HG03565 (cell line): ENCODE measurements around the gene POU2F3.
A peak's percentile ranks its signal among the peaks of the same experiment; 100 is the strongest.

ENCODE experiments used
- ATAC-seq: cut with Tn5 transposase; IDR thresholded peaks from one replicate; pipeline ENCODE4 v1.9.1; 2021; ENCODE audit warnings: mild to moderate bottlenecking, moderate library complexity; ENCODE audit not compliant: unreplicated experiment

Gene POU2F3

GRCh38 chr11:120226242-120226641 lies 13.7 kb upstream of the POU2F3 start:
- no peak for ATAC-seq

DNA sequence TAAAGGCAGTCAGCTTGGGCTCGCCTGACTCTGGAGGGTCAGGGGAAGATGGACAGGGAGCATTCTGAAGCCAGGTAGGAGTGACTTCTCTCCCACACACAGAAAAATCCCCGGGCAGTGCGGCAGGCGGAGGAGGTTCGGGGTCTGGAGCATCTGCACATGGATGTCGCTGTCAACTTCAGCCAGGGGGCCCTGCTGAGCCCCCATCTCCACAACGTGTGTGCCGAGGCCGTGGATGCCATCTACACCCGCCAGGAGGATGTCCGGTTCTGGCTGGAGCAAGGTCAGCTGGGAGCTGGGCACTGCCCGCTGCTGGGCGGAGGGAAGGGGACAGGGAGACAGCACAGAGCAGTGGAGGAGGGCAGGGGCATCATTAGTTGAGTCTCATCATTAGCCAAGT lies 13.2 kb upstream of the POU2F3 start:
- no peak for ATAC-seq

DNA sequence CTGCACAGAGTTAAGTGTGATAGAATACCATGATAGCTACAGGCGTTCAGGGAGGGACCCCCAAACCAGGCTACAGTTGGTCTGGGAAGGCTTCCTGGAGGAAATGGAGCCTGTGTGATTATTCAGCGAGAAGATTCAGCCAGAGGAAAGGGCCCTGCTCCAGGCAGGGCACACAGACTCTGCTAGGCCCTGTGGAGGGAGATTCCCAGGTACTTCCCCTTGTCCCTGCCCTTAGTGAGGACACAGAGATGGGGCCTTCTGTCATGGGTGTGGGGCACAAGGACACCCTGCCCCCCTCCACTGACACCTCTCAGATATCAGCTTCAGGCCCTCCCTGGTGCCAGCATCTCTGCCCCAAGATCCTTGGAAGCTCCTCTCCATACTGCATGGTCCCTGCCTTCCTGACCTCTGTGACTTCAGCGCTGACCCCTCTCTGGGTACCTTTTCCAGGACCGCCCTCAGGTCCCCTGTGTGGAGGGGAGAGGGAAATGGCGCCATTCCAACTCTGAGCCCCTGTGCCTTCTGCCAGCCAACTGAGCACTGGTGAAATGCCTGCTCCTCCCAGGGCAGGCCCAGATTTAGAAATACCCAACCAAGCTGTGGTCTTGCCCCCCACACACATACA lies 12.6 kb upstream of the POU2F3 start:
- no peak for ATAC-seq

- ATAC-seq = no peak
Observed at GRCh38 chr11:120228794-120229384, 11.1 kb upstream of the POU2F3 start.

DNA sequence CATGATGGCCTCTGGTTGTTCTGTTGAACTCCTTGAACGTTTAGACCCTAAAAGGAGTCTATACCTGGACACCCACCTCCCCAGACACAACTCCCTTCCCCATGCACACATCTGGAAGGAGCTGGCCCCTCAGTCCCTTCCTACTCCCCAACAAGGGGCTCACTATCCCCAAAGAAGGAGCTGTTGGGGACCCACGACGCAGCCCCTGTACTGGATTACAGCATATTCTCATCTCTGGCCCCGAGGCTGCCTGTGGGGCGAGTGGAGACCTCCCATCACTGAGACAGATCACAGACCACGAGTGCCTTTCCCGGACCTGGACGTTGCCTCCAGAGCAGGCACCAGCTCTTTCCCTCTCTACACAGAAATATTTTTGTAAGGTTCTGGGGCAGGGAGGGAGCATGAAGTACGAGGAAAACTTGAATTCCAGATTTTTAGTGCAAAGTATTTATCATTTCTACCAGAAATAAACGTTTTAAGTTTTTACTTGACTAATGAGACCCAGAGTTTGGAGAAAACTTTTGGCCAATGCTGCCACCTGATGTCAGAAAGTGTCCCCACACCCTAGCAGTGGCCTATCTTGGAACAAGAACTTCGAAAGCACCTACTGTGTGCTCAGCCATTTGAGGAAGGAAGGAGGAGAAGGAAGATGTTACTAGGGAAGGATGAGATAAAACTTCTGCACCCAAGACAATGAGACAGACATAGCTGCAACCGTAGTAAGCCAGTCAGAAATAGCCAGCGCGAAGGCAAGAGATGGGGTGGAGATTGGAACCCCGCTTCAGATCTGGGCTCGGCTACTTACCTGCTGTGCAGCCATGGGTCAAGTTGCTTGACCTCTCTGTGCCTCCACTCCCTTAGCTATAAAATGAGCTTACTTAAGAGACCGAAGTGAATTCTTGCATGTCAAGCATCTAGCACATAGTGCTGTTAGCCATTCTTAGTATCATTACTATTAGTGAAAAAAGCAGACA lies 10.2 kb upstream of the POU2F3 start:
- no peak for ATAC-seq

GRCh38 chr11:120230433-120231071 lies 9.4 kb upstream of the POU2F3 start:
- ATAC-seq = no peak

GRCh38 chr11:120231963-120232362 lies 8.0 kb upstream of the POU2F3 start:
- ATAC-seq = no peak

GRCh38 chr11:120233207-120233803 lies 6.6 kb upstream of the POU2F3 start:
- ATAC-seq = no peak

- no peak for ATAC-seq
Observed at GRCh38 chr11:120235024-120235628, 4.8 kb upstream of the POU2F3 start.

DNA sequence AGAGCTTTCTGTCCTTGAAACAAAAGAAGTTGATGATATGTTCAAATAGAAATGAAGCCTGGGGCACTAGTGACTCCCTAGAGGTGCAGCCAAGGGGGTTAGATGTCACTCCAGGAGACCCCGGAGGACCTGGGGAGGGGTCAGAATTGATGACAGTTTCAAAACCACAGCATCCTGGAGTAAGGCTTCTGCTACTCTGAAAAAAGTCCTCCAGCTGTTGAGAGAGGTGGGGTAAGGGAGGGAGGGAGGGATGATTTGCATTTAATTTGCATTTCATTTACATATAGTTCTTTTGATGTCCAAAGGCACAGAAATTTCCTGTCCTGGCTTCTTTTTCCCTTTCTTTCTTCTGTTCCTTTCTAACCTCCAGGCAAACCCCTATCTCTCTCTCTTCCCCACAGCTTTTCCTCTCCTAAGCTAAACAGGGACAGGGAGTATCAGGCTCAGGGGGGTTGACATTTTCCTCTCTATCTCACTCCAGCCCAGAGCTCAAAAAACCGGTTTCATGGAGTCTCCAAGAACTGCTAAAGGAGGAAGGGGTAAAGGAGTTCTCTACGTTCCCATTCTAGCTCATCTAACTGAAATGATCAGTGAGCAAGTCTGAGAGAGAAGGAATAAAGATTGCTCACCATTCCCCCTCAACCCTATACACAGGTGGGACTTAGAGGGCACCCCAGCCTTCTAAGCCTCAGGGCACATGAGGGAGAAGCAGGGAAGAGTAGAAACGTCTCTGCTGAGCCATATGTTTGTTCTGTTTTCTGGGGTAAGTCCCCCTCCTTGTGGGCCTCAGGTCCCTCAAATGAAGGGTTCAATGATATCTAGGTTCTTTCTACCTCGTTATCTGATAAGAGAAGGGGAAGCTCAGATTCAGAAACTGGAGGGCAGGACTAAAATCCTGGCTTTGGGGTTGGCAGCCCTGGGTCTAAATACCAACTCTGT lies 3.5 kb upstream of the POU2F3 start:
- no peak for ATAC-seq

DNA sequence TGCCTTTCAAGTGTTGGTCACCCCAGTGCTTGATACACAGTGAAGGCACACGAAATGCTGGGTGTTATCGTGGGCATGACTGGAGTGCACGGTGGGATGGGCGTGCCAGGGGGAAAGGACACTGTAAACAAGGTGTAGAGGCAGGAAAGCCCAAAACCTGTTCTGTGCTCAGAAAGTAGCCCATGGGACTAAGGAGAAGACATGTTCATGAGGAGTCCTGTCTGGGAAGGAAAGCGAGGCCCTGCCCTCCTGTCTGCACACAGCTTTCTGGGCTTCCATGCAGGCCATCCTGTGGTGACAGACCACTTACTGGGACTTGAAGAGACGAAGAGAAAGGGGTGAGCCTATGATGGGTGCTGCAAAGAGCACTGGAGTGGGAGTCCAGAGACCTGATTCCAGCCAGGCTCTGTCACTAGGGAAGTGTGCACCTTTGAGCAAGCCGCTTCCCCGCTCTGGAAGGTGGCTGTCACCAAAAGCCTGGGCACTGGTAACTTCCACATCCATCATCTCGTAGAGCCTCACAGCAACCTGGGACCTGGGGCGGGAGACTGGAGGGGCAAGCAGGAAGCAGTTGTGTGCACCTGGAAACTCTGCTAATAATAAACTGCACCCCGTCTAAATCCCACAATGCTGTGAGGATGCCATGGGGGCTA lies 846 bp upstream of the POU2F3 start:
- no peak for ATAC-seq

- no peak for ATAC-seq
Observed at GRCh38 chr11:120240866-120241265, 926 bp downstream of the POU2F3 start.

GRCh38 chr11:120241277-120241676 lies 1.3 kb downstream of the POU2F3 start:
- no peak for ATAC-seq

DNA sequence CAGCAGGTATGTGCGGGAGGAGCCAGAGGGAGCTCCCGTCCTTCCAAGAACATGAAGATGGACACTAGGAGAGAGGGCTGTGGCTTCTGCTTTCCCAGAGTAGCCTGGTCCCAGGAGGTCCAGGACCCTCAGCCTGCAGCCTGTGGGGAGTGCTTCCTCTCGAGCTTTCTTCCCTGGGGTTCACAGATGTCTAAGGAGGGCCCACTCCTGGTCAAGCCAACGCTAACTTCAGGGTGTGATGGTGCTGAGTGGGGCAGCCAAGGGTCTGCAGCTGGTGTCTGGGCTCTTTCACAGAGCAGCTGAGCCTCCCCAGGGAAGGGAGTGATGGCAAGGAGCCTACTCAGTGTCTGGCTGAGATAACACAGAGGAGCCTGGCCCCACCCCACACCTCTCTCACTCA lies 3.3 kb downstream of the POU2F3 start:
- ATAC-seq = no peak

DNA sequence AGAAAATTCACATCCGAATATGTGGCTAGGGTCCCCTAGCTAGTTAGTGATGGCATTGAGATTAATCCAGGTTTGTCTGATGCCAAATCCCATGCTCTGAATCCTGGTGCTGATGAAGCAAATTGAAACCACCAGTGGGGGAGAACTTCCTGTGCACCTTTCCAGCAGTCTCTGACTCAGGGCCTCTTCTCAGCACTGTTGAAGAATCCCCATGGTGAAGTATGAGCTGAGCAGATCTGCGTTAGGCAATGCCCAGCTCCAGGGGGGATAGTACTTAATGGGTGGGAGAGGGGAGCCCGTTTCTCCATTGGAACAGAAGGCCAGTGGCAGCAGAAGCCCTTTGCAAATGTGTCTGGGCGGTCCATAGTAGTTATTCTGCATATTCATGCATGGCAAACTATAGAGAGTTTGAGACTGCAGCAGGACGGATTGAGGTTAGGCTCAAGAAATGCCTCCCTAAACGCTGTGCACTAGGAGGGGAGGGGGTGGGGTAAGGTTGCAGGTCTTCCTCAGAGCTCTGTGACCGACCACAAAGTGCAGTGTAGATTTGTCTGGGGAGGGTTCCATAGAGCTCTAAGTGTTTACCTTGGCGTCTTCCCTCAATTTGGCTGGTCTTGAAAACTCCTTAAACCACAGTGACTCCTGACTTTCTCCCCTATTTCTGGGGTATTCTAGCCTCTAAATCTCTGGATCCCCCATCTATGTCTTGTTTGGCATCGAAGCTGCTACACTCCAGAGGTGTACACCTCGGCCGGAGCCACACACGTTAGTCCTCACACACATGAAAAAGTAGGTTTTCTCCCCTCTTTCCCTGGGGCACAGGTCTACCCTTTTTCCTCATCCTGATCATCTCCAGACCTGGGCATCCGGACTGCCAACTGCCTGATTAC lies 4.8 kb downstream of the POU2F3 start:
- no peak for ATAC-seq

DNA sequence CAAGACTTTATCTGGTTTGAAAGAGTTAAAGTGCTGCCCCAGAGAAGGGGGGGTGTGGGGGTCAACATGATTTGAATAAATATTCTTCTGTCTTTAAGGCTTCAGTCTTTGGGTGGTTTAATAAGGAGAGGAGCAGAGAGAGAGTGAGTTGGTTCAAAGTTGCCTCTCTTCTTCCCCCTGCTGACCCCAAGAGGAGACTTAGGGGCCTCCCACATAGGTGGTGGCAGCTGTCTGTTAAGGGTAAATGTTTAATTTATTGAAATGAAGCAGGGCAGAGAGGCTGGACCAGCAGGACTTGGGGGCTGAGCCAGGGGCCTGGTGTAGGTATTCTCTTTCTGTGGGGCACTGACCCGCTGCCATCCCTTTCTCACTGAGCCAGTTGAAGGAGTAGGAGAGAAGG lies 5.5 kb downstream of the POU2F3 start:
- ATAC-seq = no peak

GRCh38 chr11:120248551-120249278 lies 8.8 kb downstream of the POU2F3 start:
- peak; percentile 64 for ATAC-seq
